Choroid plexus epithelial cell (primary cell): ENCODE data around the gene SPAG9.

ENCODE experiments used
- DNase-seq: peaks from one replicate; pipeline ENCODE4 v3.0.0-alpha.2; 2010; ENCODE audit warnings: low read depth
- H3K4me3 ChIP-seq: 2 replicates; pipeline ENCODE4 v1.5.1; 2011; ENCODE audit warnings: low read depth, mild to moderate bottlenecking, control low read depth, low read length, moderate library complexity
- CTCF ChIP-seq: conservative IDR thresholded peaks from 2 replicates; pipeline ENCODE4 v1.5.1; 2011; ENCODE audit warnings: low read depth, mild to moderate bottlenecking, control low read depth, inconsistent platforms, low read length, moderate library complexity

Gene SPAG9

GRCh38 chr17:50953831-50954601 lies 166.7 kb downstream of the SPAG9 start:
- no peak for TF ChIP-seq CTCF
- H3K4me3 ChIP-seq = no peak overlapping the region
- DNase-seq = peak; percentile 85

GRCh38 chr17:50953518-50953830 lies 167.2 kb downstream of the SPAG9 start:
- DNase-seq = no peak
- TF ChIP-seq CTCF = no peak
- no peak overlapping the region for H3K4me3 ChIP-seq

- no peak overlapping the region for H3K4me3 ChIP-seq
- TF ChIP-seq CTCF = no peak
- DNase-seq = no peak
Measured at GRCh38 chr17:50952889-50953288, 167.8 kb downstream of the SPAG9 start.

- DNase-seq = no peak
- no peak overlapping the region for H3K4me3 ChIP-seq
- no peak for TF ChIP-seq CTCF
Measured at GRCh38 chr17:50952013-50952412, 168.7 kb downstream of the SPAG9 start.

- DNase-seq = peak; percentile 91
- H3K4me3 ChIP-seq = peak overlapping the region; percentile 13
- TF ChIP-seq CTCF = peak; percentile 70
Measured at GRCh38 chr17:50949989-50950877, 170.4 kb downstream of the SPAG9 start.

GRCh38 chr17:50949128-50949988 lies 171.3 kb downstream of the SPAG9 start:
- TF ChIP-seq CTCF = no peak
- H3K4me3 ChIP-seq = no peak overlapping the region
- no peak for DNase-seq
